Upper lobe of left lung (tissue), 6 donors: ENCODE data around the gene NR3C1. TPM values are rescaled to one million over a fixed set of nuclear protein-coding genes. Genes with fewer than 3 reads are reported as not detected.

ENCODE experiments used
- ATAC-seq, 2 donors: fragments of 200-7000 bp; cut with Tn5 transposase; one replicate each; pipeline ENCODE4 v1.9.1; 2022; ENCODE audit warnings: mild to moderate bottlenecking in 2 of 2, moderate library complexity in 2 of 2; ENCODE audit not compliant: low FRiP score in 2 of 2
- DNase-seq, 2 donors: peaks; one replicate each; pipeline ENCODE4 v3.0.0-alpha.2; 2019 to 2020
- H3K27ac ChIP-seq, 4 donors: fragments of 200-600 bp; sonication (generic); one replicate each; pipeline ENCODE4 v1.5.1; 2016 to 2019
- H3K27me3 ChIP-seq, 4 donors: fragments of 200-600 bp; sonication (generic); one replicate each; pipeline ENCODE4 v1.5.1; 2017 to 2019
- H3K36me3 ChIP-seq, 4 donors: fragments of 200-600 bp; sonication (generic); one replicate each; pipeline ENCODE4 v1.5.1; 2016 to 2019
- H3K4me1 ChIP-seq, 4 donors: fragments of 200-600 bp; sonication (generic); one replicate each; pipeline ENCODE4 v1.5.1; 2018 to 2019
- H3K4me3 ChIP-seq, 4 donors: fragments of 200-600 bp; sonication (generic); one replicate each; pipeline ENCODE4 v1.5.1; 2017 to 2019; ENCODE audit warnings: mild to moderate bottlenecking in 2 of 4, moderate library complexity in 1 of 4
- H3K9me3 ChIP-seq, 4 donors: fragments of 200-600 bp; sonication (generic); one replicate each; pipeline ENCODE4 v1.5.1; 2018 to 2019
- EP300 ChIP-seq, 4 donors: sonication (generic); formaldehyde crosslinking; IDR thresholded peaks; one replicate each; pipeline ENCODE4 v1.5.1; 2017; ENCODE audit warnings: antibody characterized with exemption in 4 of 4, control low read depth in 2 of 4
- POLR2A ChIP-seq, 4 donors: fragments of 450-650 bp; IDR thresholded peaks; one replicate each; pipeline ENCODE4 v1.5.1; 2016 to 2017; ENCODE audit warnings: antibody characterized with exemption in 4 of 4, mild to moderate bottlenecking in 2 of 4
- POLR2AphosphoS5 ChIP-seq, 2 donors: sonication (generic); formaldehyde crosslinking; IDR thresholded peaks; one replicate each; pipeline ENCODE4 v1.5.1; 2017; ENCODE audit warnings: antibody characterized with exemption in 2 of 2
- WGBS, 2 donors: methylation state at CpG; one replicate each; pipeline ENCODE4 v1.1.5; 2017 to 2018; 5-methylcytosine and 5-hydroxymethylcytosine counted together
- total RNA-seq, 6 donors: library from RNA; depleted of rRNA in 4 of 6; stranded (reverse); fragments of >200 nt in 4 of 6; gene quantifications; one replicate each; pipeline versions ENCODE4 v1.1.0 to v1.2.1, GENCODE V29; 2016 to 2021
- TF ChIP-seq, protein P1 (sequence below), 6 experiments: fragments of 450-650 bp in 4 of 6; fragments of 200-600 bp in 2 of 6; sonication (generic) in 2 of 6; IDR thresholded peaks; one replicate each; pipeline ENCODE4 v1.5.1; 2016 to 2019; ENCODE audit warnings: antibody characterized with exemption in 6 of 6
- donor health status: DM: no; HTN: no; CAD: no; lungs with moderate emphysema.
- donor health status: DM: no; HTN: yes; CAD: no; lungs with severe emphysema.

The NR3C1 gene
- total RNA-seq, 6 donors from 2014 or later, result 44.5 to 101 (median 72.7) TPM

DNA sequence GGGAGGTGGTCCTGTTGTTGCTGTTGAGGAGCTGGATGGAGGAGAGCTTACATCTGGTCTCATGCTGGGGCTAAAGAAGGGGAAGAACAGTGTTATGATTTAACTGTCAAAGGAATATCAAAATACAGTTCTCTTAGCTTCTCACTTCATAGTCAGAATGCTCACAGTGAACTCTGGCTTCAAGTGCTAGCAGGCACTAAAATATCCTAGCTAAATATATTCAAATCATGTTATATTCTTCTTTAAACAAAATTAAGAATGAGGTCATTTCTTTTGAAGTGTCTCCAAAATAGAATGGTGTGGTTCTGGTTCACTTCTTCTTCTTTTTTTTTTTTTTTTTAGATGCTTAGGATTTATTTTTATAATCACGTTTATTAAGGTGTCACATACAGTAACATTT, 89.4 kb downstream of the NR3C1 start:
- Histone ChIP-seq H3K9me3 (no peaks in the 10 kb centered on the region), H3K36me3 (peaks cover 0 to 22% (median 8%) of the 10 kb centered on the region in 4 donors), H3K4me1 (peaks cover 25 to 50% (median 45%) of the 10 kb centered on the region in 4 donors), H3K4me3 (no peak overlapping the region), H3K27me3 (no peaks in the 10 kb centered on the region), H3K27ac (no peak overlapping the region)
- WGBS, 2 donors, result 50 to 55% methylated on average over 1 of the region's 1 CpG
- ATAC-seq (no peak), DNase-seq (no peak)
- TF ChIP-seq, protein P1, sequence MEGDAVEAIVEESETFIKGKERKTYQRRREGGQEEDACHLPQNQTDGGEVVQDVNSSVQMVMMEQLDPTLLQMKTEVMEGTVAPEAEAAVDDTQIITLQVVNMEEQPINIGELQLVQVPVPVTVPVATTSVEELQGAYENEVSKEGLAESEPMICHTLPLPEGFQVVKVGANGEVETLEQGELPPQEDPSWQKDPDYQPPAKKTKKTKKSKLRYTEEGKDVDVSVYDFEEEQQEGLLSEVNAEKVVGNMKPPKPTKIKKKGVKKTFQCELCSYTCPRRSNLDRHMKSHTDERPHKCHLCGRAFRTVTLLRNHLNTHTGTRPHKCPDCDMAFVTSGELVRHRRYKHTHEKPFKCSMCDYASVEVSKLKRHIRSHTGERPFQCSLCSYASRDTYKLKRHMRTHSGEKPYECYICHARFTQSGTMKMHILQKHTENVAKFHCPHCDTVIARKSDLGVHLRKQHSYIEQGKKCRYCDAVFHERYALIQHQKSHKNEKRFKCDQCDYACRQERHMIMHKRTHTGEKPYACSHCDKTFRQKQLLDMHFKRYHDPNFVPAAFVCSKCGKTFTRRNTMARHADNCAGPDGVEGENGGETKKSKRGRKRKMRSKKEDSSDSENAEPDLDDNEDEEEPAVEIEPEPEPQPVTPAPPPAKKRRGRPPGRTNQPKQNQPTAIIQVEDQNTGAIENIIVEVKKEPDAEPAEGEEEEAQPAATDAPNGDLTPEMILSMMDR (IDR thresholded peaks at IDR 0.05), result no peak
- no peak for TF ChIP-seq POLR2A (IDR thresholded peaks at IDR 0.05)
- TF ChIP-seq POLR2AphosphoS5 (IDR thresholded peaks at IDR 0.05), result no peak
- no peak for TF ChIP-seq EP300 (IDR thresholded peaks at IDR 0.05)

DNA sequence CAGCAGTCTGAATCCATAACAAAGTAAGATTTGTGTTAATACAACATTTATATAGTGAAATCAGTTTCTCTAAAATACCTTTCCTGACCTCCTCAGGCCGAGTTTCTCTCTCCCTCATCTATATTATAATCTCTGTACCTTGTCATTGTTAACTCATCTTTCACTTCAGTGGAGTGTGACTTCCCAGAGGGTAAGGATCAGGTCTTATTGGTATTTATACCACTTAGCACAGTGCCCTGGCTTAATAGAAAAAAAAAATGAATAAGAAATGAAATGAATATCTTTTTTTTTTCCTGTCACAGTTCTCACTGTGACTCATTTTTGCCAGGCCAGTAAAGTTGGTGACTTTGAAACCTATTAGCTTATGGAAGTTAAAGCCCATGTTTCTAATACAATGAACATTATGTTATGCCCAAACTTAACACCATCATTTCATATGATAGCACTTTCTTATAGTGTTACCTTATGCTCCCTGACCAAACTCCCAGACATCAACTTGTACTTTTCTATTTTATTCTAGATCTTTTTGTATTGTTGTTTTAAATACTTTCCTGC, 90.1 kb downstream of the NR3C1 start:
- no peak overlapping the region for H3K27ac ChIP-seq
- no peak overlapping the region for H3K4me3 ChIP-seq
- DNase-seq (no peak), ATAC-seq (no peak)
- H3K4me1 ChIP-seq, result peaks cover 25 to 45% (median 44%) of the 10 kb centered on the region in 4 donors
- no peaks in the 10 kb centered on the region for H3K9me3 ChIP-seq
- TF ChIP-seq, protein P1 (IDR thresholded peaks at IDR 0.05), result no peak
- no peak for TF ChIP-seq EP300 (IDR thresholded peaks at IDR 0.05)
- TF ChIP-seq POLR2A (IDR thresholded peaks at IDR 0.05), result no peak
- no peak for TF ChIP-seq POLR2AphosphoS5 (IDR thresholded peaks at IDR 0.05)
- peaks cover 0 to 28% (median 11%) of the 10 kb centered on the region in 4 donors for H3K36me3 ChIP-seq
- WGBS, 2 donors, result 64 to 67% methylated on average over 1 of the region's 1 CpG
- H3K27me3 ChIP-seq, result no peaks in the 10 kb centered on the region

DNA sequence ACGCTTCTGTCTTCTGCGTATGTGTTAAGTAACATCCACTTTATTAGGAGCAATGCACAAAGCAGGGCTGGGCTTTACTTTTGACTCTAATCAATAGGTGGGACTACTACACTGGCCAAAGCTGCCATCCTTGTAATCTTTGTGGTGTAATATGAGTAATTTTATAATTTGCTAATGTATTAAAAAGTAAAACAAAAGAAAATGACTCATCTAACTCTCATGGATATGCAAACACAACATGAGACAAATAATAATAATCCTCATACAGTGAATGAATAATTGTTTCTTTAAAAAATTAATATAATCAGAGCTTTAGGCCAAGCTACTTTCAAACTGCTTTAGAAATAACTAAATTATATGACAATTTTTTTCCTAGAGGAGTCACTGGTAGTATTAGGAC, 90.7 kb downstream of the NR3C1 start:
- ATAC-seq, result no peak
- H3K36me3 ChIP-seq, result peaks cover 0 to 31% (median 11%) of the 10 kb centered on the region in 4 donors
- H3K4me3 ChIP-seq, result no peak overlapping the region
- no peaks in the 10 kb centered on the region for H3K9me3 ChIP-seq
- TF ChIP-seq, protein P1 (IDR thresholded peaks at IDR 0.05), result no peak
- no peak for TF ChIP-seq POLR2A (IDR thresholded peaks at IDR 0.05)
- no peak for TF ChIP-seq EP300 (IDR thresholded peaks at IDR 0.05)
- TF ChIP-seq POLR2AphosphoS5 (IDR thresholded peaks at IDR 0.05), result no peak
- WGBS, 2 donors, result 97 to 100% methylated on average over 2 of the region's 2 CpGs
- no peaks in the 10 kb centered on the region for H3K27me3 ChIP-seq
- peaks cover 22 to 43% (median 41%) of the 10 kb centered on the region in 4 donors for H3K4me1 ChIP-seq
- DNase-seq, result no peak
- no peak overlapping the region for H3K27ac ChIP-seq

DNA sequence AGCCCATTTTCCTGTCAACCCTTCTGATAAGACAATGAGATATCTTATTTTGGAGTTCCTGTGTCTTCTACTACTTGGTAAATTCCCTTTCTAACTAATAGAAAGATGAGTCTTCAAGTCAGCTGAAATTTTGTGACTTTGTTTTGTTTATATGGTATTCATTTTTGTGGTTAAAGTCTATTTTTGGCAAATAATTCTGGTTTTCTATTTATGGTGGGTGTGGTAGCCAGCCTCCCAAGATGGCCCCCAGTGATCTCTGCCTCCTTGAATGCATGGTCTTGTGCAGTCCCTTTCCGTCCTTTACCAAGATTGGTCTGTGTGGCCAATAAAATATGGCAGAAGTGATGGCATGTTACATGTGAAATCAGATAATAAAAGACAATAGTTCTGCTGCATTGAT, 91.5 kb downstream of the NR3C1 start:
- 90 to 100% methylated on average over 1 of the region's 1 CpG for WGBS, 2 donors
- Histone ChIP-seq H3K9me3 (no peaks in the 10 kb centered on the region), H3K36me3 (peaks cover 0 to 39% (median 11%) of the 10 kb centered on the region in 4 donors), H3K4me3 (no peak overlapping the region), H3K27me3 (no peaks in the 10 kb centered on the region), H3K4me1 (peaks cover 13 to 35% (median 33%) of the 10 kb centered on the region in 4 donors), H3K27ac (no peak overlapping the region)
- no peak for TF ChIP-seq EP300 (IDR thresholded peaks at IDR 0.05)
- no peak for TF ChIP-seq POLR2AphosphoS5 (IDR thresholded peaks at IDR 0.05)
- TF ChIP-seq, protein P1 (IDR thresholded peaks at IDR 0.05), result no peak
- ATAC-seq (no peak), DNase-seq (no peak)

DNA sequence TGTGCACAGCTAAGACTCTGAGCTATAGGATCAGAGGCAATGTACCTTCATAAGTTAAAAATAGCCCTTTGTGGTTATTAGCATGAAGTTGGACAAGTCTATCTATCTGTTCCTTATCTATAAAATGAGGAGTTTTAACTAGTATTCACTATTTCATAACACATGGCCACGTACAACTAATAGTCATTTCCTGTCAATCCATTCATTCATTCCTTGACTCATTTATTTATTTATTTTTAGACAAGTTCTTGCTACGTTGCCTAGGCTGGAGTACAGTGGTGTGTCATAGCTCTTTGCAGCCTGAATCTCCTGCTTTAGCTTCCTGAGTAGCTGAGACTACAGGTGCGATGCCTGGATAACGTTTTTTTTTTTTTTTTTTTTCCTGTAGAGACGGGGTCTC, 92.1 kb downstream of the NR3C1 start:
- H3K36me3 ChIP-seq, result peaks cover 0 to 39% (median 11%) of the 10 kb centered on the region in 4 donors
- no peaks in the 10 kb centered on the region for H3K9me3 ChIP-seq
- no peaks in the 10 kb centered on the region for H3K27me3 ChIP-seq
- H3K4me3 ChIP-seq, result no peak overlapping the region
- DNase-seq (no peak), ATAC-seq (no peak)
- TF ChIP-seq, protein P1 (IDR thresholded peaks at IDR 0.05), result no peak
- TF ChIP-seq EP300 (IDR thresholded peaks at IDR 0.05) (no peak), POLR2AphosphoS5 (IDR thresholded peaks at IDR 0.05) (no peak), POLR2A (IDR thresholded peaks at IDR 0.05) (no peak)
- WGBS, 2 donors, result 76 to 80% methylated on average over 5 of the region's 5 CpGs
- H3K4me1 ChIP-seq, result peaks cover 8 to 29% (median 28%) of the 10 kb centered on the region in 4 donors
- no peak overlapping the region for H3K27ac ChIP-seq
